Ovary (tissue), 3 donors: Measurements from ENCODE around the gene EFNA3.

Experiments used
- EP300 ChIP-seq: sonication (generic); formaldehyde crosslinking; IDR thresholded peaks from one replicate; pipeline ENCODE4 v1.6.1; 2017; ENCODE audit warnings: antibody characterized with exemption
- POLR2A ChIP-seq: fragments of 450-650 bp; IDR thresholded peaks from one replicate; pipeline ENCODE4 v1.6.1; 2017; ENCODE audit warnings: antibody characterized with exemption, mild to moderate bottlenecking, moderate library complexity
- TF ChIP-seq, protein P1 (sequence below), 3 donors: fragments of 450-650 bp in 2 of 3; fragments of 200-600 bp in 1 of 3; IDR thresholded peaks; one replicate each; pipeline versions ENCODE4 v1.5.1 to v1.8.0; 2016 to 2022; ENCODE audit warnings: antibody characterized with exemption in 3 of 3, mild to moderate bottlenecking in 1 of 3
- donor health status: DM: no; HTN: no; CAD: no.

DNA sequence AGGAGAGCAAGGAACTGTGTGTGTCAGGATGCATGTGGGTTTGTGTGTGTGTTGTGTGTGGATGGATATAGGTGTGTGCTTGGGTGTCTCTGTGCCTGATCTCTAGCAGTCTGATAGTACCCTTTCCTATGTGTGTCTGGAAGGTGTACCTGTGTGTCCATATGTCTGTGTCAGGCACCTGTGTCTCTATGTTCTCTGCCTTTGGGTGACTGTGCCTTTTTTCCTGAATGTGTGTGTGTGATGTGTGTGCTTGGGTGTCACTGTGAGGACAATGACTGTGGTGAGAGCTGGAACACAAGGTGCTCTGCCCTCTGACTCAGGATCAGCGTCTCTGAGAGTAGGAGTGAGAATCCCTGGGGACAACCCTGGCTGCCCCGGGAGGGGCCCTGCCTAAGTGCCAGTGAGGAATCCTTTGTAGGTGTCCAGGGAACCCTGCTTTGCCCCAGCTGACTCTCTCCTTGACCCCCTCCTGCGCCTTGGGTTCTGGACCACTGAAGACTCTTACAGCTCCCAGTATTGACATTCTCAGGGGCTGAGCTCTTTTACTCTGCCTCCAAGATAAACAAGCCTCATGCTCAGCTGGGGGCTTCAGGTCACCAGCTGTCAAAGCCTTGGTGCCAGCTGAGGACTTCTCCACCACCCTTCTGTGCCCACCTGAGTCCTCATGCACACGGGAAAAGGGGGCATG is 735 bp upstream of the EFNA3 start:
- TF ChIP-seq, protein P1, sequence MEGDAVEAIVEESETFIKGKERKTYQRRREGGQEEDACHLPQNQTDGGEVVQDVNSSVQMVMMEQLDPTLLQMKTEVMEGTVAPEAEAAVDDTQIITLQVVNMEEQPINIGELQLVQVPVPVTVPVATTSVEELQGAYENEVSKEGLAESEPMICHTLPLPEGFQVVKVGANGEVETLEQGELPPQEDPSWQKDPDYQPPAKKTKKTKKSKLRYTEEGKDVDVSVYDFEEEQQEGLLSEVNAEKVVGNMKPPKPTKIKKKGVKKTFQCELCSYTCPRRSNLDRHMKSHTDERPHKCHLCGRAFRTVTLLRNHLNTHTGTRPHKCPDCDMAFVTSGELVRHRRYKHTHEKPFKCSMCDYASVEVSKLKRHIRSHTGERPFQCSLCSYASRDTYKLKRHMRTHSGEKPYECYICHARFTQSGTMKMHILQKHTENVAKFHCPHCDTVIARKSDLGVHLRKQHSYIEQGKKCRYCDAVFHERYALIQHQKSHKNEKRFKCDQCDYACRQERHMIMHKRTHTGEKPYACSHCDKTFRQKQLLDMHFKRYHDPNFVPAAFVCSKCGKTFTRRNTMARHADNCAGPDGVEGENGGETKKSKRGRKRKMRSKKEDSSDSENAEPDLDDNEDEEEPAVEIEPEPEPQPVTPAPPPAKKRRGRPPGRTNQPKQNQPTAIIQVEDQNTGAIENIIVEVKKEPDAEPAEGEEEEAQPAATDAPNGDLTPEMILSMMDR (IDR thresholded peaks at IDR 0.05) = no peak
- TF ChIP-seq POLR2A (no peak), EP300 (no peak)
